GM12801 (cell line): Measurements from ENCODE around the gene CCDC137.

ENCODE experiments used
- CTCF ChIP-seq: IDR thresholded peaks from one replicate; pipeline ENCODE4 v1.5.1; 2011; ENCODE audit warnings: control low read depth; ENCODE audit not compliant: insufficient read length; ENCODE audit errors: extremely low read depth

The CCDC137 gene

DNA sequence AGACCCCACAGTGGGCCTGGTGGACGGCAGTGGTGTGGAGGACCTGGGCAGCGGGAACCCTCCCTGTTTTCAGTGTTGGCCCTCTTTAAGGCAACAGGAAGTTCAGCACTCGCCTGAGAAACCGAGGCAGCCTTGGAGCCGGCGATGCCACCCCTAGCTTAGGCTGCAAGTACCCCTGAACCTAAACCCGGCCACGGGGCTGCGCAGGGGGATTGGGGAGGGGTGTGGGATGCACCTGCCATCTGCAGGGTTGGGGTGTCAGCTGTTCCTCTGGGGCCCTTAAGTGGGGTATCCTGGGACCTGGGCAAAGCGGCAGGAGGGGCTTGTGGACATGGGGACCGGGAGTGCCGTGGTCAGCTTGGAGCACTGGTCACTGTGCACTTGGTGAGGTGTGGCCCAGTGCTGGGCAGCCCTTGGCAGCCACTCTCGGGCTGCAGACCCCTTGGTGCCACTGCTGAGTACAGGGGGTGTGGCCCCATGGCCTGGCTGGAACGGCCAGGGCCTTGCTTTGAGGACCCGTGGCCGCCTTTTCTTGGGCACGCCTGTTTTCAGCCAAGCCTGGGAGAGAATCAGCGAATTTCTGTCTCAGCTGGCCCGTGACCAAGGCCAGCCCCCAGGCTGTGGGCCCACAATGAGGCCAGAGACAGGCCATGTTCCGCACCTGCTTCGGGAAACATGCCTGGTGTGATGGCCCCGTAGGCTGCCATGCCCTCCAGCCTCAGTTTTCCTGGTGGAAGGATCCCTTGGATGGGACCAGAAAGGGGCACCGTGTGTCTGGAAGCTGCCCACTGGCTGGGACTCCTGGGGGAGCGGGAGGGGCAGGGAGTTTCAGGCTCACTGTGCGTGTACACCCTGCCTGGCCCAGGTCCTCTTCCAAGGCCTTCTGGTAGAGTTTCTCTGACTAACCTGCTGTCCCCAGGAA, 41.4 kb downstream of the CCDC137 start:
- no peak for TF ChIP-seq CTCF

DNA sequence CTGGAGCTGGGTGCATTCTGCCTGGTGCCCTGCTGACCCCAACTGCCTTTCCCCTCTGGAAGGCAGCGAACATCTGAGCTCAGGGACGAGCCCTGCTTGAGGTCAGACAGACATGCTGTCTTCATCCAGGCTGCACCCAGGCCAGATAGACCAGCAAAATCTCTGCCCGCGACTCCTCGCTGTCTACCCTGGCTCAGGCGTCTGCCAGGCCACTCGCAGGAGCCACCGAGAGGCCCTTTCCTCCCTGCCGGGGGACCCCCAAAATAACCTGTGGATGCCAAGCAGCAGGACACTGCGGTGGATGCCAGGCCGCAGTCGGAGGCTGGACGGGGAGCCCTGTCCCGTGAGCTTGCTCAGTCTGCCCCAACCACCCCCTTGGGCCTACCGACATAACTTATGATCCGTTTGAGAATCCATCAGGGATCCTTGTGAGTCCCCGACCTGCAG, 42.2 kb downstream of the CCDC137 start:
- no peak for TF ChIP-seq CTCF

DNA sequence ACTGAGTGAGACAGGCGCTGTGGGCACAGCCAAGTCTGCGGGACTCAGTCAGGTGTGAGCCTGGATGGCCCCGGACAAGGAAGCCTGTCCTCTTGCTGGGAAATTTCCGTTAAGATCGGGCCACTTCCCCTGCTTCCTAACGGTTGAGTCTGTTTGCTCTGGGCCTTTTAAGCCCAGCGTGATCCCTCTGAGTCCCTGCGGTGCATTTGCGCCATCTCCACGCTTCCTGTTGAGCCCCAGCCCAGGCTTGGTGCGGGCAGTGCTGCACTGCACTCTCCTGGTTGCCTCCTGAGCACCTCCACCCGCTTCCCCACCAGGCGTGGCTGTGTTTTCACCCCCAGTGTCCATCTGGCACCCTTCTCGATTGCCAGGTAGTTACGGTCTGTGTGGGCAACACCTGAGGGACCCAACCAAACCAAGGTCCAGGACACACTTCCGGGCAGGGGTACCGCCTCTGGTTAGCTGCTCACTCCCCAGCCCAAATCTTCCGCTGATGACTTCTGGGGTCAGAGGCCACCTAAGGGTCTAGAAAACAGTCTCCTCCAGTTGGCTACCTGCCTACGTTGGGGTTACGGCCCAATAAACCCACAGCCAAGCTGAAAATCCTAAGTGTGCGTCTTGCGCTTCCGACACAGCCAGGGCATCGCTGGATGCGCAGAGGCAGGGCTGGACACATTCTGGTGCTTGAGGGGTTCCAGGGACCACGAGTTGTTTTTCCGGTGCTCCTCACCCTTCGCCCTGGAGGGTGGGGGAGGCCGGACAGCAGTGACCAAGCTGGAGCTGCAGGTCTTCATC, 44.2 kb downstream of the CCDC137 start:
- no peak for TF ChIP-seq CTCF

- no peak for TF ChIP-seq CTCF
Observed at GRCh38 chr17:81711814-81712467, 45.4 kb downstream of the CCDC137 start, which contains the start of gene SLC25A10. Gene SLC25A10, plus strand, starts transcription at chr17:81712284. Its CDS starts 143 bp downstream, at chr17:81712427.

DNA sequence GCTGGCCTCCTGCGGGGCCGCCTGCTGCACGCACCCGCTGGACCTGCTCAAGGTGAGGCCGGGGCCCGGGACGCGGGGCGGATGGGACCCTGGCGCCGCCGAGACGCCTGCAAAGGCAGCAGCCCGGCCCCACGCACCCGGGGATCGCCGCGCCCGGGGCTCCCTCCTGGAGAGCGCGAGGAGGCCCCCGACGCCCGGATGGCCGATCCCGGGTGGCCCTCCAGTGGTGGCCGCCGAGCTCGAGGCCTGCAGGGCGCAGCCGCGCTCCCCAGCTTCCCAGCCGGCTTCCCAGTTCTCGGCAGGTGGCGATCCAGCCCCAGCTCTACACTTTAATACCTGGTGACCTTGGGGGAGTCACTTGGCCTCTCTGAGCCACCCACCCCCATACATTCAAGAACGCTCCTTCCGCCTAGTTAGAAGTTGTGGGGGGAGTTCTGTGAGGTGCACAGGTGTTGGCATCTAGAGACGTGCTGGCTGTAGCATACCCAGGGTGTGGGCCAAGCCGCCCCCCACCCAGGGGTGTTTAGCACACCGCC, 46.0 kb downstream of the CCDC137 start:
- no peak for TF ChIP-seq CTCF

GRCh38 chr17:81713004-81713555, 46.5 kb downstream of the CCDC137 start:
- no peak for TF ChIP-seq CTCF
